ENCODE measurements around the gene FREY1. TPM values are rescaled to one million over a fixed set of nuclear protein-coding genes. Genes with fewer than 3 reads are reported as not detected.

Gene FREY1
- total and polyA plus RNA-seq, 2 of the 8 experiments (the other 6 are each of a cell fraction or from before 2014, with no cell fraction given) = 0.32 to 1.1 TPM

- no peak overlapping the region for H3K4me3 ChIP-seq (ENCODE audit: extremely low read depth in 1 of 4, insufficient read depth in 2 of 4, low read depth in 3 of 4, low read length in 4 of 4)
- H4K91ac ChIP-seq (replicated peaks; ENCODE audit: insufficient read length, low read length) = no peak overlapping the region
- no peak overlapping the region for H3K4ac ChIP-seq (replicated peaks; ENCODE audit: insufficient read length, low read depth, low read length)
- H4K20me1 ChIP-seq (replicated peaks in 1 of 2; ENCODE audit: control insufficient read depth in 1 of 2, insufficient read depth in 2 of 2, low read length in 2 of 2) = no peaks in the 10 kb centered on the region
- no peak overlapping the region for H3K27ac ChIP-seq (ENCODE audit: low read depth, low read length)
- no peaks in the 10 kb centered on the region for H3K27me3 ChIP-seq (replicated peaks in 1 of 4; ENCODE audit: control insufficient read depth in 3 of 4, extremely low read depth in 1 of 4, insufficient read depth in 3 of 4, low read length in 3 of 4)
- H3K18ac ChIP-seq (ENCODE audit: extremely low read depth, low read length) = no peak overlapping the region
- CTCF ChIA-PET (ENCODE audit: partially characterized antibody) = interaction anchor here (2.1 kb wide), 1 partner anchor 69 kb away, joined by 7 read pairs; no protein-coding TSS in a partner anchor
- H2BK15ac ChIP-seq (ENCODE audit: low read length) = no peak overlapping the region
- no peaks in the 10 kb centered on the region for H3K79me1 ChIP-seq (ENCODE audit: low read depth, low read length)
- no peak overlapping the region for H3K4me2 ChIP-seq (ENCODE audit: insufficient read depth in 1 of 2, low read depth in 2 of 2, low read length in 2 of 2)
- 91% methylated on average over 10 of the region's 10 CpGs; no CpG with 5 or more reads in 1 of the 2 experiments for WGBS, 2 experiments (ENCODE audit: extremely low coverage in 1 of 2, insufficient coverage in 1 of 2, insufficient read length in 1 of 2, insufficient replicate concordance in 2 of 2, low coverage in 1 of 2, low lambda C conversion rate in 2 of 2, missing lambda C conversion rate in 1 of 2)
- POLR2A ChIA-PET (ENCODE audit: partially characterized antibody) = interaction anchor here (1.0 to 13.6 kb wide), 6 partner anchors 8 to 56 kb away, joined by 3 to 115 read pairs (median 3); partner anchors contain the start of gene LARGE2
- H2BK12ac ChIP-seq (ENCODE audit: low read depth, low read length) = no peak overlapping the region
- FAIRE-seq = no peak
- H2BK5ac ChIP-seq (ENCODE audit: low read depth, low read length) = no peak overlapping the region
- no peak overlapping the region for H3K23ac ChIP-seq (ENCODE audit: insufficient read length)
- no peak overlapping the region for H2BK120ac ChIP-seq (replicated peaks; ENCODE audit: low read depth, low read length)
- H3K4me1 ChIP-seq (replicated peaks in 1 of 4; ENCODE audit: control insufficient read depth in 3 of 4, insufficient read depth in 4 of 4, low read length in 3 of 4) = peaks cover 0 to 5% (median 0%) of the 10 kb centered on the region in 4 experiments; a peak in 1 of 7 replicates
- no peak overlapping the region for H2BK20ac ChIP-seq (ENCODE audit: low read length)
- H3K9me3 ChIP-seq (ENCODE audit: insufficient read depth in 2 of 2, low read depth in 1 of 2, low read length in 1 of 2) = no peaks in the 10 kb centered on the region
- H3K79me2 ChIP-seq (ENCODE audit: control insufficient read depth in 1 of 2, insufficient read depth in 2 of 2, low read length in 2 of 2) = no peaks in the 10 kb centered on the region
- peaks cover 6 to 33% (median 9%) of the 10 kb centered on the region in 4 experiments; a peak in 7 of 8 replicates for H3K36me3 ChIP-seq (ENCODE audit: control insufficient read depth in 2 of 4, insufficient read depth in 4 of 4, low read length in 3 of 4)
- no peaks in the 10 kb centered on the region for H3K23me2 ChIP-seq (ENCODE audit: low read depth, low read length)
- no peak for DNase-seq (ENCODE audit: low read depth in 1 of 2, low spot score in 2 of 2)
- no peak overlapping the region for H3K14ac ChIP-seq (ENCODE audit: insufficient read length)
- H3K56ac ChIP-seq (replicated peaks; ENCODE audit: insufficient read length, low read depth, low read length) = no peak overlapping the region
- H2AK5ac ChIP-seq (ENCODE audit: low read depth, low read length) = no peak overlapping the region
- H4K5ac ChIP-seq (ENCODE audit: insufficient read length, low read depth, low read length) = no peak overlapping the region
- no peak overlapping the region for H2AFZ ChIP-seq (ENCODE audit: low read length)
- no peak overlapping the region; a peak in 1 of 7 replicates for H3K9ac ChIP-seq (replicated peaks in 1 of 4; ENCODE audit: extremely low read depth in 1 of 4, low read depth in 3 of 4, low read length in 3 of 4)
- no peak overlapping the region for H4K8ac ChIP-seq (ENCODE audit: extremely low read depth, insufficient read depth, low read length)
- TF ChIP-seq CBX5 (IDR thresholded peaks at IDR 0.05; ENCODE audit: low read depth, low read length) (no peak), TAF7 (optimal IDR thresholded peaks at IDR 0.05; ENCODE audit: borderline replicate concordance, low read depth, low read length) (no peak), SP1 (IDR thresholded peaks at IDR 0.05; ENCODE audit: low read depth, low read length) (no peak), TAF1 (IDR thresholded peaks at IDR 0.05; ENCODE audit: low read depth, low read length) (no peak), CREB1 (IDR thresholded peaks at IDR 0.05) (no peak), GTF2F1 (IDR thresholded peaks at IDR 0.05; ENCODE audit: borderline replicate concordance, low read depth, low read length) (no peak), SAP30 (IDR thresholded peaks at IDR 0.05; ENCODE audit: insufficient read depth, insufficient replicate concordance, low read length) (no peak), CBX8 (IDR thresholded peaks at IDR 0.05; ENCODE audit: borderline replicate concordance, low read depth, low read length) (no peak), USF2 (IDR thresholded peaks at IDR 0.05; ENCODE audit: low read length) (no peak)
- TF ChIP-seq, protein P1, sequence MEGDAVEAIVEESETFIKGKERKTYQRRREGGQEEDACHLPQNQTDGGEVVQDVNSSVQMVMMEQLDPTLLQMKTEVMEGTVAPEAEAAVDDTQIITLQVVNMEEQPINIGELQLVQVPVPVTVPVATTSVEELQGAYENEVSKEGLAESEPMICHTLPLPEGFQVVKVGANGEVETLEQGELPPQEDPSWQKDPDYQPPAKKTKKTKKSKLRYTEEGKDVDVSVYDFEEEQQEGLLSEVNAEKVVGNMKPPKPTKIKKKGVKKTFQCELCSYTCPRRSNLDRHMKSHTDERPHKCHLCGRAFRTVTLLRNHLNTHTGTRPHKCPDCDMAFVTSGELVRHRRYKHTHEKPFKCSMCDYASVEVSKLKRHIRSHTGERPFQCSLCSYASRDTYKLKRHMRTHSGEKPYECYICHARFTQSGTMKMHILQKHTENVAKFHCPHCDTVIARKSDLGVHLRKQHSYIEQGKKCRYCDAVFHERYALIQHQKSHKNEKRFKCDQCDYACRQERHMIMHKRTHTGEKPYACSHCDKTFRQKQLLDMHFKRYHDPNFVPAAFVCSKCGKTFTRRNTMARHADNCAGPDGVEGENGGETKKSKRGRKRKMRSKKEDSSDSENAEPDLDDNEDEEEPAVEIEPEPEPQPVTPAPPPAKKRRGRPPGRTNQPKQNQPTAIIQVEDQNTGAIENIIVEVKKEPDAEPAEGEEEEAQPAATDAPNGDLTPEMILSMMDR (IDR thresholded peaks at IDR 0.05; ENCODE audit: control extremely low read depth in 1 of 3, insufficient read depth in 1 of 3, low read depth in 1 of 3, low read length in 3 of 3) = no peak
Observed at GRCh38 chr11:45937916-45938315, 30.8 kb upstream of the FREY1 start.
